Measurements from ENCODE around the gene ARID1A.
"Not testable (repeated sequence)": the region's sequence is repeated elsewhere in the genome, so short reads cannot be mapped to it uniquely, and the experiment has no call there.

The ARID1A gene

DNA sequence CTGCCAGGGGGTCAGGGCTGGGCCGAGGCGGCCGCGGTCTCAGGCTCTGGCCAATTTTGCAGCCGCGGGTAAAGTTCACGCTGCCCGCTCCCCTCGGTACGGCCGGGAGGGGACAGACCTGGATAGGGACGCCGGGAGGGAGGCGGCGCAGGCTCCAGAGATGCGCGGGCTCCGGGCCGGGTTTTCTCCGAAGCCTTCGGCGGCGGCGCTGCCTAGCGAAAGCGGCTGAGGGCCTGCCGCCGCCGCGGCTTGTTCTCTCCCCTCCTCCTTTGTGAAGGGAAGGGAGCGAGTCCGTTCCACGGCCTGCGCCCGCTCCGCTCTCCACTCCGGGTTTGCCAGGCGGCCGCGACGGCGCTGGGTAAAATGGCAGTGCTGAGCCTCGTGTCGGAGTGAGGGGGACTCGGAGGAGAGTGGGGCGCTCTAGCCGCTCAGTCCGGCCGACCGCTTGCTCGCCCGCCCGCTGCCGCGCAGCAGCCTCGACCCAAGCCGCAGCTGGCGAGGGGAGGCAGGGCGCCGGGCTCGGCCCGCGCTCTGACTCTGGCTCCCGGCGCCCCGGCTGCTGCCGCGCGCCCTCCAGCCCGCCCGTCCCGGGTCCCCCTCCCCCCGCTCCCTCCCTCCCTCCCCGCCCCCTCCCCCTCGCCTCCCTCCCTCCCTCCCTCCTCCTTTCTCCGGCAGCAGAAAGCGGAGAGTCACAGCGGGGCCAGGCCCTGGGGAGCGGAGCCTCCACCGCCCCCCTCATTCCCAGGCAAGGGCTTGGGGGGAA is at the start of gene ARID1A:
Gene ARID1A (plus strand): TSS at position 660 of the 763 bp plus-strand sequence. CDS start 389 bp downstream, outside the sequence.
- Histone ChIP-seq H3F3A (ENCODE audit: insufficient read depth) (peaks cover 38% of the 10 kb centered on the region), H2AFZ (ENCODE audit: low read depth, low read length, severe bottlenecking) (peak within 1 kb of the TSS; percentile 80), H3K79me2 (ENCODE audit: insufficient read depth, low read length) (peaks cover 42% of the 10 kb centered on the region)

DNA sequence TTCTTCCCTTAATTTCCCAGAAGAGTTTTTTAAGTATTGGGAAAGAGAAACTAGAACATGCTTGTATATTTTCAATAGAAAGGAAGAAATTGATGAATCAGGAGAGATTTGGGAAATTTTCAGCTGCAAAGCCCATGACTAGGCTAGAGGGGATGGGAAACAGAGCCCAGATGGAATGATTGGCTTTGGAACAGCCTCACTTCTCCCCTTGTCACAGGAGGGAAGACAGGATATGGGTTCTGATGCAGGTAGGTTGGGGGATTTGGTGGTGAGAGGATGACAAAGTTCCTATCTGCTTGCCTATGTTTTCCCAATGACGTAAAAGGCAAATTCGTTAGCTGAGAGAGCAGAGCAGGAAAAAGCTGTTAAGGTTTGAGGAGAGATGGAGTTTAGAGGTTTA is 31.0 kb upstream of the ARID1A start:
- no peak overlapping the region for H3K4me3 ChIP-seq (ENCODE audit: insufficient read depth, low read length, poor library complexity, severe bottlenecking)
- H3K79me2 ChIP-seq (ENCODE audit: insufficient read depth, low read length), result no peaks in the 10 kb centered on the region
- H3K36me3 ChIP-seq (ENCODE audit: low read length), result no peaks in the 10 kb centered on the region
- H3K9me3 ChIP-seq (ENCODE audit: insufficient read depth, low read length), result no peaks in the 10 kb centered on the region
- H3K27ac ChIP-seq (ENCODE audit: low read depth, low read length), result no peak overlapping the region
- TF ChIP-seq EZH2phosphoT487 (conservative IDR thresholded peaks at IDR 0.05; ENCODE audit: low read length), result no peak
- TF ChIP-seq CTCF (IDR thresholded peaks at IDR 0.05; ENCODE audit: insufficient read depth, low read length, poor library complexity, severe bottlenecking), result no peak
- H3K9me2 ChIP-seq (replicated peaks; ENCODE audit: insufficient read depth, low read length), result no peaks in the 10 kb centered on the region
- H3K27me3 ChIP-seq (ENCODE audit: low read length), result no peaks in the 10 kb centered on the region
- no peak overlapping the region for H2AFZ ChIP-seq (ENCODE audit: low read depth, low read length, severe bottlenecking)
- H3F3A ChIP-seq (ENCODE audit: insufficient read depth), result no peaks in the 10 kb centered on the region
- no peak overlapping the region for H3K9ac ChIP-seq (ENCODE audit: low read length)
- no peaks in the 10 kb centered on the region for H4K20me1 ChIP-seq (ENCODE audit: low read depth, low read length)
- H3K4me2 ChIP-seq (ENCODE audit: low read depth, low read length, poor library complexity, severe bottlenecking), result no peak overlapping the region

More for the DNA sequence above, at the start of gene ARID1A:
- Histone ChIP-seq H4K20me1 (ENCODE audit: low read depth, low read length) (peaks cover 22% of the 10 kb centered on the region), H3K4me3 (ENCODE audit: insufficient read depth, low read length, poor library complexity, severe bottlenecking) (peak within 1 kb of the TSS; percentile 61), H3K27ac (ENCODE audit: low read depth, low read length) (peak within 1 kb of the TSS; percentile 80), H3K9me2 (replicated peaks; ENCODE audit: insufficient read depth, low read length) (no peaks in the 10 kb centered on the region), H3K9ac (ENCODE audit: low read length) (peak within 1 kb of the TSS; percentile 93), H3K4me2 (ENCODE audit: low read depth, low read length, poor library complexity, severe bottlenecking) (peak within 1 kb of the TSS; percentile 90), H3K36me3 (ENCODE audit: low read length) (0 out of 2 replicates have a peak, but pooled peaks cover 7% of the 10 kb centered on the region), H3K9me3 (ENCODE audit: insufficient read depth, low read length) (no peaks in the 10 kb centered on the region), H3K27me3 (ENCODE audit: low read length) (no peaks in the 10 kb centered on the region)
- TF ChIP-seq CTCF (IDR thresholded peaks at IDR 0.05; ENCODE audit: insufficient read depth, low read length, poor library complexity, severe bottlenecking) (no peak), EZH2phosphoT487 (conservative IDR thresholded peaks at IDR 0.05; ENCODE audit: low read length) (no peak)

- no peak overlapping the region for H3K9ac ChIP-seq (ENCODE audit: low read length)
- no peak overlapping the region for H3K4me2 ChIP-seq (ENCODE audit: low read depth, low read length, poor library complexity, severe bottlenecking)
- no peaks in the 10 kb centered on the region for H3K36me3 ChIP-seq (ENCODE audit: low read length)
- no peak overlapping the region for H3K4me3 ChIP-seq (ENCODE audit: insufficient read depth, low read length, poor library complexity, severe bottlenecking)
- no peaks in the 10 kb centered on the region for H3K9me3 ChIP-seq (ENCODE audit: insufficient read depth, low read length)
- H3K27ac ChIP-seq (ENCODE audit: low read depth, low read length), result no peak overlapping the region
- no peak for TF ChIP-seq CTCF (IDR thresholded peaks at IDR 0.05; ENCODE audit: insufficient read depth, low read length, poor library complexity, severe bottlenecking)
- TF ChIP-seq EZH2phosphoT487 (conservative IDR thresholded peaks at IDR 0.05; ENCODE audit: low read length), result no peak
- H2AFZ ChIP-seq (ENCODE audit: low read depth, low read length, severe bottlenecking), result no peak overlapping the region
- H3K9me2 ChIP-seq (replicated peaks; ENCODE audit: insufficient read depth, low read length), result no peaks in the 10 kb centered on the region
- H4K20me1 ChIP-seq (ENCODE audit: low read depth, low read length), result no peaks in the 10 kb centered on the region
- H3F3A ChIP-seq (ENCODE audit: insufficient read depth), result no peaks in the 10 kb centered on the region
- H3K79me2 ChIP-seq (ENCODE audit: insufficient read depth, low read length), result no peaks in the 10 kb centered on the region
- H3K27me3 ChIP-seq (ENCODE audit: low read length), result no peaks in the 10 kb centered on the region
These were observed 29.0 kb upstream of the ARID1A start for GRCh38 chr1:26666855-26667254.

- H3K27me3 ChIP-seq (ENCODE audit: low read length); H3K9me2 ChIP-seq (replicated peaks; ENCODE audit: insufficient read depth, low read length); H3K79me2 ChIP-seq (ENCODE audit: insufficient read depth, low read length); H4K20me1 ChIP-seq (ENCODE audit: low read depth, low read length); H3K4me2 ChIP-seq (ENCODE audit: low read depth, low read length, poor library complexity, severe bottlenecking); H3K36me3 ChIP-seq (ENCODE audit: low read length); H3K9ac ChIP-seq (ENCODE audit: low read length); H3K27ac ChIP-seq (ENCODE audit: low read depth, low read length); H3K9me3 ChIP-seq (ENCODE audit: insufficient read depth, low read length); H3F3A ChIP-seq (ENCODE audit: insufficient read depth); H3K4me3 ChIP-seq (ENCODE audit: insufficient read depth, low read length, poor library complexity, severe bottlenecking); H2AFZ ChIP-seq (ENCODE audit: low read depth, low read length, severe bottlenecking): not testable (repeated sequence)
These were observed 27.6 kb upstream of the ARID1A start for GRCh38 chr1:26668106-26668786.
